ENCODE data around the gene OR13C8.

GRCh38 chr9:104564358-104564757 lies 4.6 kb upstream of the OR13C8 start:
- TF ChIP-seq CTCF (optimal IDR thresholded peaks at IDR 0.05 in 1 of 3, IDR thresholded peaks at IDR 0.05 in 1 of 3, conservative IDR thresholded peaks at IDR 0.05 in 1 of 3; ENCODE audit: extremely low read depth in 1 of 3, insufficient read depth in 2 of 3, low read length in 3 of 3) (no peak), EZH2 (IDR thresholded peaks at IDR 0.05; ENCODE audit: low read length) (no peak)
